CD4-positive, alpha-beta memory T cell (primary cell): ENCODE results near the gene HAT1. TPM values are rescaled to one million over a fixed set of nuclear protein-coding genes. Genes with fewer than 3 reads are reported as not detected.
A peak's percentile ranks its signal among the peaks of the same experiment; 100 is the strongest.
"Not testable (repeated sequence)": the region's sequence is repeated elsewhere in the genome, so short reads cannot be mapped to it uniquely, and the experiment has no call there.

Source experiments
- CTCF ChIA-PET: fragments of 350-600 bp; sonication (Branson Sonifier 250); formaldehyde crosslinking; loops from one replicate; lab custom pipeline; 2021; ENCODE audit warnings: inconsistent platforms; ENCODE audit not compliant: partially characterized antibody; lab: Charles Lee
- POLR2A ChIA-PET: fragments of 350-600 bp; sonication (Branson Sonifier 250); formaldehyde crosslinking; loops from one replicate; lab custom pipeline; 2021; ENCODE audit not compliant: partially characterized antibody; lab: Charles Lee
- DNase-seq, 5 donors: peaks; one replicate each; pipeline versions ENCODE4 v3.0.0 to v3.0.0-alpha.2; 2020 to 2022; ENCODE audit warnings: mixed read lengths in 1 of 5
- H3K27ac ChIP-seq: one replicate; pipeline ENCODE4 v1.7.0; 2013; ENCODE audit warnings: low read depth, low read length
- H3K27me3 ChIP-seq: 2 replicates; pipeline ENCODE4 v1.7.0; 2013; ENCODE audit warnings: mild to moderate bottlenecking, low read length, moderate library complexity; ENCODE audit not compliant: insufficient read depth
- H3K36me3 ChIP-seq: 2 replicates; pipeline ENCODE4 v1.7.0; 2013; ENCODE audit warnings: mild to moderate bottlenecking, low read length, moderate library complexity; ENCODE audit not compliant: insufficient read depth
- H3K4me1 ChIP-seq: 2 replicates; pipeline ENCODE4 v1.7.0; 2013; ENCODE audit warnings: mild to moderate bottlenecking, low read length, moderate library complexity; ENCODE audit not compliant: insufficient read depth
- H3K4me3 ChIP-seq, 2 donors: one replicate each; pipeline ENCODE4 v1.7.0; 2013; ENCODE audit warnings: low read length in 2 of 2, mild to moderate bottlenecking in 1 of 2
- H3K9me3 ChIP-seq, 2 donors: one replicate each; pipeline ENCODE4 v1.7.0; 2013; ENCODE audit warnings: low read length in 2 of 2, control low read depth in 1 of 2; ENCODE audit not compliant: control insufficient read depth in 1 of 2
- H3K27ac Mint-ChIP-seq, 7 donors: one replicate each; pipeline ENCODE4 v1.8.0; 2020 to 2021; ENCODE audit warnings: mixed read lengths in 7 of 7, mild to moderate bottlenecking in 6 of 7, inconsistent platforms in 3 of 7, moderate library complexity in 3 of 7
- H3K27me3 Mint-ChIP-seq, 2 donors: one replicate each; pipeline ENCODE4 v1.8.0; 2020 to 2021; ENCODE audit warnings: mixed read lengths in 2 of 2
- H3K36me3 Mint-ChIP-seq, 2 donors: one replicate each; pipeline ENCODE4 v1.8.0; 2020 to 2021; ENCODE audit warnings: mixed read lengths in 2 of 2, inconsistent platforms in 1 of 2, mild to moderate bottlenecking in 1 of 2
- H3K4me1 Mint-ChIP-seq, 4 donors: one replicate each; pipeline ENCODE4 v1.8.0; 2020 to 2021; ENCODE audit warnings: mixed read lengths in 4 of 4, mild to moderate bottlenecking in 1 of 4
- H3K4me3 Mint-ChIP-seq, 8 donors: one replicate each; pipeline ENCODE4 v1.8.0; 2020 to 2021; ENCODE audit warnings: mixed read lengths in 8 of 8, mild to moderate bottlenecking in 7 of 8, moderate library complexity in 6 of 8, inconsistent platforms in 3 of 8
- H3K9me3 Mint-ChIP-seq, 8 donors: one replicate each; pipeline ENCODE4 v1.8.0; 2020 to 2021; ENCODE audit warnings: mixed read lengths in 8 of 8, mild to moderate bottlenecking in 5 of 8, inconsistent platforms in 3 of 8, moderate library complexity in 1 of 8
- intact Hi-C: fragments of 100-400 bp; cut with micrococcal nuclease; formaldehyde crosslinking; loops from one replicate; pipeline ENCODE4 v1.15.1; 2023
- polyA plus RNA-seq, 2 donors: library from polyadenylated mRNA; unstranded; fragments of 300-500 nt; fragmentation: Illumina TruSeq; gene quantifications; one replicate each; pipeline ENCODE4 v1.2.3, GENCODE V29; 2021
- total RNA-seq, 2 experiments: library from RNA; stranded (reverse); gene quantifications; one replicate each; pipeline ENCODE4 v1.2.3, GENCODE V29; 2021

The HAT1 gene
- total and polyA plus RNA-seq, 4 experiments from 2014 or later: 22.6 to 75.2 (median 46.8) TPM

DNA sequence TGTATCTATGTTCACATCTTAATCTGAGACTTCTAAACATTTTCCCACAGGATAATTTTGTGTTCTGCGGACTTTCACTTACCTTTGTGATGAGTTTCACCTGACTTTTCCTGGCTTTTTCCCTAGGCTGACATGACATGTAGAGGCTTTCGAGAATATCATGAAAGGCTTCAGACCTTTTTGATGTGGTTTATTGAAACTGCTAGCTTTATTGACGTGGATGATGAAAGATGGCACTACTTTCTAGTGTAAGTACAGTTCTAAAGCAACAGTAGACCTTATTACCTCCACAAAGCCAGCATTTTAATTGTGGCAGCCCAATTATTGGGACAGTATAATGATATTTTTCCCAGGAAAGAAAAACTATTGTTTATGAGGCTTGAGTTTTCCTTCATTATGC is 43.4 kb downstream of the HAT1 start:
- Histone ChIP-seq H3K4me3 (no peak overlapping the region), H3K27ac (no peak overlapping the region), H3K27me3 (no peaks in the 10 kb centered on the region), H3K36me3 (peaks cover 7% of the 10 kb centered on the region), H3K9me3 (no peaks in the 10 kb centered on the region), H3K4me1 (peaks cover 24% of the 10 kb centered on the region)
- intact Hi-C loops: no loop called here
- no peaks in the 10 kb centered on the region for H3K9me3 Mint-ChIP-seq
- H3K4me3 Mint-ChIP-seq: no peak overlapping the region
- peaks cover 21 to 26% of the 10 kb centered on the region in 2 donors for H3K36me3 Mint-ChIP-seq
- H3K27me3 Mint-ChIP-seq: no peaks in the 10 kb centered on the region
- ChIA-PET POLR2A (no interaction called here), CTCF (no interaction called here)
- H3K27ac Mint-ChIP-seq: no peak overlapping the region
- DNase-seq: peak in 4 of 5 donors; percentile 10 to 22 (median 16)
- H3K4me1 Mint-ChIP-seq: peaks cover 22 to 33% (median 29%) of the 10 kb centered on the region in 4 donors

DNA sequence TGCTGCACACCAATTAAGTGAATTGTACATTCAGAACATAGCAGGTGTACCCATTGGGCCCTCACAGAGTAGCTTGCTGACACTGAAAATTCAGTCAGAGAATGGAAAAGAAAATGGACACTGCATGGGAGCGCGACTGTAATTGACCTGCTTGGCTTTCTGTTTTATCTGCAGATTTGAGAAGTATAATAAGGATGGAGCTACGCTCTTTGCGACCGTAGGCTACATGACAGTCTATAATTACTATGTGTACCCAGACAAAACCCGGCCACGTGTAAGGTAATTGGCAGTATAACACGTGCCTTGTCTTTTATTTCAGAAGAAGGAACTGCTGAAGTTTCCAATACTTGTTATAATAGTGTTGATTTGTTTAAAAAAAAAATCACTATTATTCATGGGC is 44.0 kb downstream of the HAT1 start:
- no peaks in the 10 kb centered on the region for H3K27me3 Mint-ChIP-seq
- Histone ChIP-seq H3K36me3 (peaks cover 7% of the 10 kb centered on the region), H3K27ac (no peak overlapping the region), H3K9me3 (no peaks in the 10 kb centered on the region), H3K27me3 (no peaks in the 10 kb centered on the region), H3K4me3 (no peak overlapping the region), H3K4me1 (peaks cover 24% of the 10 kb centered on the region)
- DNase-seq: no peak
- peaks cover 23 to 27% of the 10 kb centered on the region in 2 donors for H3K36me3 Mint-ChIP-seq
- H3K4me1 Mint-ChIP-seq: peaks cover 21 to 31% (median 28%) of the 10 kb centered on the region in 4 donors
- no peak overlapping the region for H3K4me3 Mint-ChIP-seq
- CTCF ChIA-PET: no interaction called here
- intact Hi-C loops: no loop called here
- H3K27ac Mint-ChIP-seq: no peak overlapping the region
- no peaks in the 10 kb centered on the region for H3K9me3 Mint-ChIP-seq
- POLR2A ChIA-PET: no interaction called here

DNA sequence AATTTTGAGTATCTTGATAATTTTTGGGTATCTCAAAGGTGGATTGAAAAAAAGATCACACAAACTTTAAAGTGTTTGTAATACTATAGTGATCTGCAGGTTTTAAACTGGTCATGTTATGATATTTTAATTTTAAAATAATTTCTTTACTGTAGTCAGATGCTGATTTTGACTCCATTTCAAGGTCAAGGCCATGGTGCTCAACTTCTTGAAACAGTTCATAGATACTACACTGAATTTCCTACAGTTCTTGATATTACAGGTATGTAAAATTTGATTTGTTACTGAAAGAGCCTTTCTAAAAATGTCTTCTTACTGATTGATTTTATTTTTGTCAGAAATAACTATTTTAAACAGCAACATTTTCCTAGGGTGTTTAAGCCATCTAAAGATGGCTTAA is 44.4 kb downstream of the HAT1 start:
- POLR2A ChIA-PET: no interaction called here
- intact Hi-C loops: no loop called here

DNA sequence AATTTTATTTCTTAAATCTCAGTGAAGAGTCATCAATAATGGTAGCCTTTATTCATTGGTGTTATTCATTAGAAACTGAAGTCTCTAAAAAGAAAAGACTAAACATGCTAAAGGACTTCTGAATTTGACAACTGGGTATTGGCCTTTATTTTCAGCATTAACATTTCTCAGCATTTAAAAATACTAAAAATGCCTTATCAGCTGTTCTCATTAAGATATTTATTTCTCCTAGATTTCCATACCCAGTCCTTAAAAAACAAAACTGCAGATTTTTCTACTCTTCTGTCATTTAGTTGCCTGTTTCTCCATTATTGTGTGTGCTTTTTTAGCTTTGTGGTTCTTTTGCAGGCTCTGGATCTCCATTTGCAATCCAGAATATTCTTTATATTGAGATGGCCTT is 46.2 kb downstream of the HAT1 start:
- POLR2A ChIA-PET: no interaction called here
- no peak overlapping the region for H3K4me3 Mint-ChIP-seq
- H3K27ac ChIP-seq: no peak overlapping the region

More for the DNA sequence above, 44.4 kb downstream of the HAT1 start:
- CTCF ChIA-PET: no interaction called here
- H3K27ac ChIP-seq: no peak overlapping the region
- peaks cover 20 to 31% (median 28%) of the 10 kb centered on the region in 4 donors for H3K4me1 Mint-ChIP-seq
- H3K27ac Mint-ChIP-seq: no peak overlapping the region
- H3K36me3 ChIP-seq: peaks cover 7% of the 10 kb centered on the region
- peaks cover 24% of the 10 kb centered on the region for H3K4me1 ChIP-seq
- no peak overlapping the region for H3K4me3 ChIP-seq
- no peaks in the 10 kb centered on the region for H3K9me3 Mint-ChIP-seq
- DNase-seq: no peak
- no peaks in the 10 kb centered on the region for H3K27me3 Mint-ChIP-seq
- no peaks in the 10 kb centered on the region for H3K27me3 ChIP-seq
- peaks cover 27 to 31% of the 10 kb centered on the region in 2 donors for H3K36me3 Mint-ChIP-seq
- H3K4me3 Mint-ChIP-seq: no peak overlapping the region
- no peaks in the 10 kb centered on the region for H3K9me3 ChIP-seq

DNA sequence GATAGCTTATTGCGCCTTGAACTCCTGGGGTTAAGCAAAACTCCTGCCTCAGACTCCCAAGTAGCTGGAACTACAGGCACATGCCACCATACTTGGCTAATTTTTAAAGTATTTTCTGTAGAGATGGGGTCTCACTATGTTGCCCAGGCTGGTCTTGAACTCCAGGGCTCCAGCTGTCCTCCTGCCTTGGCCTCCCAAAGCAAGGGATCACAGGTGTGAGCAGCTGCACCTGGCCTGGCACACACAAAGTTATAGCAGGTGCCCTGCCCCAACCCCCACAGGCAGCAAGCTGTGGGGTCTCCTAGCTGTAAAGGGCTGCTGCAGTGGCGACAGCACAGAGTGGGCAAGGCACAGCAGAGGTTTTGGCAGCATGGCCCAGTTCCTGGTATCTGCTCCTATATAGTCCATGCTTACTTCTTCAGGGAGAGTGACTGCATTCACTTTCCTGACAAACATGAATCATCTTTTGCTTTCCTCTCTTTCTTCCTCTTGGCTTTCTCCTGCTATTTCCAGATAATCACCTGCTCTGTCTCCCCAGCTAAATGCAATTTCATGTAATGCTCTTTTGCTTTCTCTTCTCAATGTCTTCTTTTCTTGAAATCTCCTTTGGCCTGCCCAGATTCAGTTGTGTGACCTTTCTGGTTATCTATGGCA is 50.2 kb downstream of the HAT1 start:
- DNase-seq: no peak
- Histone ChIP-seq H3K27ac (no peak overlapping the region), H3K4me1 (no peaks in the 10 kb centered on the region), H3K9me3 (no peaks in the 10 kb centered on the region), H3K27me3 (no peaks in the 10 kb centered on the region), H3K4me3 (no peak overlapping the region), H3K36me3 (peaks cover 4% of the 10 kb centered on the region)
- H3K27me3 Mint-ChIP-seq: no peaks in the 10 kb centered on the region
- no peak overlapping the region for H3K4me3 Mint-ChIP-seq
- peaks cover 0 to 9% (median 2%) of the 10 kb centered on the region in 4 donors for H3K4me1 Mint-ChIP-seq
- H3K36me3 Mint-ChIP-seq: peaks cover 45 to 51% of the 10 kb centered on the region in 2 donors
- CTCF ChIA-PET: no interaction called here
- POLR2A ChIA-PET: no interaction called here
- peak overlapping the region in 1 of 7 donors; percentile 43 for H3K27ac Mint-ChIP-seq
- no peaks in the 10 kb centered on the region for H3K9me3 Mint-ChIP-seq
- intact Hi-C loops: no loop called here

More for the DNA sequence above, 46.2 kb downstream of the HAT1 start:
- peaks cover 14% of the 10 kb centered on the region for H3K4me1 ChIP-seq
- Mint-ChIP-seq H3K9me3 (no peaks in the 10 kb centered on the region), H3K36me3 (peaks cover 35 to 43% of the 10 kb centered on the region in 2 donors), H3K4me1 (peaks cover 17 to 29% (median 27%) of the 10 kb centered on the region in 4 donors), H3K27me3 (no peaks in the 10 kb centered on the region), H3K27ac (no peak overlapping the region)
- H3K36me3 ChIP-seq: peaks cover 7% of the 10 kb centered on the region
- CTCF ChIA-PET: no interaction called here
- intact Hi-C loops: no loop called here
- H3K27me3 ChIP-seq: no peaks in the 10 kb centered on the region
- no peak overlapping the region for H3K4me3 ChIP-seq
- no peak for DNase-seq
- H3K9me3 ChIP-seq: no peaks in the 10 kb centered on the region

DNA sequence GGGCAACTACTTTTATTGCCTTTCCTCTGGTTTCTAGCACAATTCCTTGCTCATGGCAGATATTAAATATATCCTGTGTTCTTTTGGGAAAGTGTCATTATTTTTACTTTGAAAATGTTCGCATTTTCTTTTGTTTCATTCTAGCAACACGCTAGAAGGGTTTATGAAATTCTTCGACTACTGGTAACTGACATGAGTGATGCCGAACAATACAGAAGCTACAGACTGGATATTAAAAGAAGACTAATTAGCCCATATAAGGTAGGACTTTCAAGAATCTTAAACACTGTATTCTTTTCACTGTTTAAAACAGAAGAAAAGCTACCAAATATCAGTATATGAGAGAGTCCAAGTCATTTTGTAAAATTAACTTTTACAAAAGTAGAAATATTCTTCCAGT is 56.8 kb downstream of the HAT1 start:
- peaks cover 0 to 4% (median 0%) of the 10 kb centered on the region in 4 donors for H3K4me1 Mint-ChIP-seq
- H3K27me3 Mint-ChIP-seq: no peaks in the 10 kb centered on the region
- H3K36me3 ChIP-seq: peaks cover 25% of the 10 kb centered on the region
- H3K9me3 ChIP-seq: no peaks in the 10 kb centered on the region
- DNase-seq: no peak
- H3K4me3 ChIP-seq: no peak overlapping the region
- ChIA-PET POLR2A (no interaction called here), CTCF (no interaction called here)
- intact Hi-C loops: no loop called here
- no peak overlapping the region for H3K27ac ChIP-seq
- no peak overlapping the region for H3K27ac Mint-ChIP-seq
- no peaks in the 10 kb centered on the region for H3K27me3 ChIP-seq
- H3K4me1 ChIP-seq: no peaks in the 10 kb centered on the region
- no peak overlapping the region for H3K4me3 Mint-ChIP-seq
- H3K36me3 Mint-ChIP-seq: peaks cover 62 to 66% of the 10 kb centered on the region in 2 donors
- peaks cover 0 to 2% (median 0%) of the 10 kb centered on the region in 8 donors for H3K9me3 Mint-ChIP-seq

DNA sequence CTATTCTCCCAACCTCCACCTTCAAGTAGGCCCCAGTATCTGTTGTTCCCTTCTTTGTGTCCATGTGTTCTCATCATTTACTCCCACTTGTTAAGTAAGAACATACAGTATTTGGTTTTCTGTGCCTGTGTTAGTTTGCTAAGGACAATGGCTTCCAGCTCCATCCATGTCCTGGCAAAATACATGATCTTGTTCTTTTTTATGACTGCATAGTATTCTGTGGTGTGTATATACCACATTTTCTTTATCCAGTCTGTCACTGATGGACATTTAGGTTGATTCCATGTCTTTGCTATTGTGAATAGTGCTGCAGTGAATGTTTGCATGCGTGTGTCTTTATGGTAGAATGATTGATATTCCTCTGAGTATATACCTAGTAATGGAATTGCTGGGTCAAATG is 61.7 kb downstream of the HAT1 start:
- H3K4me1 ChIP-seq, H3K4me3 ChIP-seq, intact Hi-C loops, CTCF ChIA-PET, DNase-seq, H3K27ac ChIP-seq, H3K9me3 ChIP-seq, H3K4me1 Mint-ChIP-seq, POLR2A ChIA-PET, H3K27ac Mint-ChIP-seq, H3K27me3 ChIP-seq, H3K9me3 Mint-ChIP-seq, H3K4me3 Mint-ChIP-seq, H3K27me3 Mint-ChIP-seq: not testable (repeated sequence)
- H3K36me3 Mint-ChIP-seq: peaks cover 37 to 38% of the 10 kb centered on the region in 2 donors
- peaks cover 12% of the 10 kb centered on the region for H3K36me3 ChIP-seq
